DMS153 treated with DMSO at 0.1 percent for 48 hours (cell line): Measurements from ENCODE around the gene RAB33B.
"Not testable (repeated sequence)": the region's sequence is repeated elsewhere in the genome, so short reads cannot be mapped to it uniquely, and the experiment has no call there.

Experiments used
- DNase-seq: peaks from one replicate; lab custom pipeline; 2025; ENCODE audit not compliant: unreplicated experiment; lab: John Stamatoyannopoulos, UW

Gene RAB33B

GRCh38 chr4:139461022-139461628 lies 7.2 kb downstream of the RAB33B start:
- DNase-seq: no peak

- not testable (repeated sequence) for DNase-seq
These were observed 10.6 kb downstream of the RAB33B start for GRCh38 chr4:139464512-139464911.

- DNase-seq: no peak
These were observed 12.0 kb downstream of the RAB33B start for GRCh38 chr4:139465922-139466321.

DNA sequence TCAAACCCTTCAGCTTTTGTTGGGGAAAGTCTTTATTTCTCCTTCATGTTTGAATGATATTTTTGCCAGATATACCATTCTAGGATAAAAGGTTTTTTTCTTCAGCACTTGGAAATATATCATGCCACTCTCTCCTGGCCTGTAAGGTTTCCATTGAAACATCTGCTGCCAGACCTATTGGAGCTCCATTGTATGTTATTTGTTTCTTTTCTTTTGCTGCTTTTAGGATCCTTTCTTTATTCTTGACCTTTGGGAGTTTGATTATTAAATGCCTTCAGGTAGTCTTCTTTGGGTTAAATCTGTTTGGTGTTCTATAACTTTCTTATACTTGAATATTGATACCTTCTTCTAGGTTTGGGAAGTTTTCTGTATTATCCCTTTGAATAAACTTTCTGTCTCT lies 14.8 kb downstream of the RAB33B start:
- not testable (repeated sequence) for DNase-seq

DNA sequence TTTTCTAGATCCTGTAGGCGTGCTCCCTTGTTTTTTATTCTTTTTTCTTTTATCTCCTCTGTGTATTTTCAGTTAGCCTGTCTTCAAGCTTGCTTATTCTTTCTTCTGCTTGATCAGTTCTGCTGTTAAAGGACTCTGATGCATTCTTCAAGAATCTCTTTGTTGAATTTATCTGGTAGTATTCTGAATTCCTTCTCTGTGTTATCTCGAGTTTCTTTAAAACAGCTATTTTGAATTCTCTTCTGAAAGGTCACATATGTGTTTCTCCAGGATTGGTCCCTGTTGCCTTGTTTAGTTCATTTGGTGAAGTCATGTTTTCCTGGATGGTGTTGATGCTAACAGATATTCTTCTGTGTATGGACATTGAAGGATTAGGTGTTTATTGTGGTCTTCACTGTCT lies 15.3 kb downstream of the RAB33B start:
- DNase-seq: no peak

- DNase-seq: no peak
These were observed 15.9 kb downstream of the RAB33B start for GRCh38 chr4:139469869-139470268.

GRCh38 chr4:139470295-139470694 lies 16.4 kb downstream of the RAB33B start:
- DNase-seq: no peak

GRCh38 chr4:139470997-139471665 lies 17.2 kb downstream of the RAB33B start:
- no peak for DNase-seq

GRCh38 chr4:139472852-139473251 lies 18.9 kb downstream of the RAB33B start:
- no peak for DNase-seq

DNA sequence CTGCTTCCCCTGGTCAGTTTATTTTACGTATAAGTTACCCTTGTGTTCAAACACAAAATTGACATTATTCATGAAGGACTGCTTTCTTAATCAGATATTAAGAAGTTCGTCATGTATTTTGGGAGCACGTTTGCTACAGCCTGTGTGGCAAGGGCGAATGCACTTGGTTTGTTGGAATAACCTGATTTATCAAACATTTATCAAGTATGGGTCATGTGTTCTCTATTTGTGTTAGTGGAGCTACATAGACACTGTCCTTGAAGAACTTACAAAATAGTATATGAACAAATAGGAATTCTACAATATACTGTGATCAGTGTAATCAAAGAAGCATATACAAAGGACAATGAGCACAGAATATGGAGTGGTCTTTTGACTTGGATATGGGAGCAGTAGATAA lies 22.4 kb downstream of the RAB33B start:
- DNase-seq: no peak

DNA sequence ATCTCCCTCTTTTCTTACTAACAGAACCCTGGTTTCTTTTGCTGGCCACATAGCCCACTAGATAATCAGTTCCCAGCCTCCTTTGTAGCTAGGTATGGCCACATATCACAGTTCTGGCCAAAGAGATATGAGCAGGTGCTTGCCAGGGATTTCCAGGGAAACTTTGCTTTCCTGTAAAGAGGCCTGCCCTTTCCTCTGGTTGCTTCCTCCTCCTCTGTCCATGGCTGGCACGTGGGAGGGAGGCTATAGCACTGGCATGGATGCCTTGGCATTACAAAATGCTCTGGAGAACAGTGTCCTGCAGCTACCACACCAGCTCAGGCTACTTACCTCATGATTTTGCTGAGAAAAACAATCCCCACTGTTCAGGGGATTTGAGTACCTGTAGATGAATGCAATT lies 27.5 kb downstream of the RAB33B start:
- DNase-seq: no peak

- DNase-seq: no peak
These were observed 29.1 kb downstream of the RAB33B start for GRCh38 chr4:139483000-139483399.

- no peak for DNase-seq
These were observed 30.9 kb downstream of the RAB33B start for GRCh38 chr4:139484783-139485311.

DNA sequence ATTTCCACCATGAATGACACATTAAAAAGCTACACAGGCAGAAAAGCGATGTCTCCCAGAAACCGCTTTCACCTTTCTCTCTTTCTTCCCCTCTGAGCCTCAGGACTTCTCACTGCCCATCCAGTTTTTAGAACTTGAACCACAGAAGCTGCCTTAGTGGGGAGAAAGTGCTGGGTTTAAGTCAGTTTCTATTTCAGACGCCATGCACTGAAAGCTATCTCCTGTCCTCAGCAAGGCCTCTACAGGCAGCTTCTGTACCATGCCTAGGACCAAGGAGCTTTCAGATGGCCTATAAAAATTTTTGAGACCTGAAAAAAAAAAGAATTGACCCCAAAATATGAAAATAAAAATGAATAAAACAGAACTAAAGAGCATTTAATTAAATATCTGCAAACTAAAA lies 34.5 kb downstream of the RAB33B start:
- no peak for DNase-seq

DNA sequence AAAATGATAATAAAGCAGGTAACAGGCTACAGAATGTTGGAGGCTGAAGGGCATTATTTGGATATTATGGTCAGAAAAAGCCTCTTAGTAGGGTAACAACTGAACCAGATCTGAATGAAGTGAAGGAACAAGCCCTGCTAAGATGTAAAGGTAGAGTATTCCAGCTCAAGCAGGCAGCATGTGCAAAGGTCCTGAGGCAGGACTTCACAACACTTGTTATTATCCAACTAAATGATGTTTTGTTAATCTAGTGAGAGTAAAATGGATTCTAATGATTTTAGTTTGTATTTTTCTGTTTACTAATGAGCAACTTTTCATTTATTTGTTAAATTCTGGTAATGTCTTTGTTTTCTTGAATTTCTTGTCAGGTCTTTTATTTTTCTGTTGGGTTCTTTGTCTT lies 35.7 kb downstream of the RAB33B start:
- DNase-seq: no peak

DNA sequence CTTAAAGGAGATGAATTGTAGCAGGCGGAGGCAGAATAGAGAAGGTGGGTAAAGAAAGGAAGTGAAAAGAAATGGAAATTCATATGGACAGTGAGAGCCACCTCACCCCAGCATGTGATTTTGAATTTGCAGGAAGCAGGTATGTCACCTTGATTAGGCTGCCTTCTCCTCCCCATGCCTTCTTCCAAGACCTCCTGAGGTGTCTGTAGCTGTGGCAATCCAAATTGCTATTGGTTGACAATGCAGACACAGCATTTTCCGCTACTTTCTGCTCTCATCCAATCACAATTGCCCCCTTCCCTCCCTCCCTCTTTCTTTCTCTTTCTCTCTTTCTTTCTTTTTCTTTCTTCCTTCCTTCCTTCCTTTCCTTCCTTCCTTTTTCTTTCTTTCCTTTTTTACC lies 38.5 kb downstream of the RAB33B start:
- DNase-seq: no peak

GRCh38 chr4:139493176-139493575 lies 39.3 kb downstream of the RAB33B start:
- DNase-seq: no peak

DNA sequence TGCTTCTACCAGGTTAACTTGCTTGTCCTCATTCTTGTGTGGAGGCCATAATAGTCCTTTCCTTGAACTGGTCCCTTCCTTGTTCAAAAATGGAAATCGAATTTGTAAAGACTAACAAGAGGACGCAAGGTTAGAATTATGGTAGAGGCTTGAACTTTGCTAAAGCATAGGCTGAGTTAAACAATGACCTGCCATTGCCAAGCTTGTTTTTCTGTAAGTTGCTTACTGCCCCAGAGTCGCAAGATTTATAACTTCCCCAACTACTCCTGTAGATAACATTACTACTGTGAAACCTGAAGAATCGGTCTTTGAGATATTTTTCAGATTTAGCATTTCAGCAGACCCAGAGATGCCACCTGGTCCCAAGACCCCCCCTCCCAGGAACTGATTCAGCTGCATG lies 45.3 kb downstream of the RAB33B start:
- no peak for DNase-seq

- no peak for DNase-seq
These were observed 47.2 kb downstream of the RAB33B start for GRCh38 chr4:139501117-139501516.

GRCh38 chr4:139501527-139501926 lies 47.6 kb downstream of the RAB33B start:
- no peak for DNase-seq

DNA sequence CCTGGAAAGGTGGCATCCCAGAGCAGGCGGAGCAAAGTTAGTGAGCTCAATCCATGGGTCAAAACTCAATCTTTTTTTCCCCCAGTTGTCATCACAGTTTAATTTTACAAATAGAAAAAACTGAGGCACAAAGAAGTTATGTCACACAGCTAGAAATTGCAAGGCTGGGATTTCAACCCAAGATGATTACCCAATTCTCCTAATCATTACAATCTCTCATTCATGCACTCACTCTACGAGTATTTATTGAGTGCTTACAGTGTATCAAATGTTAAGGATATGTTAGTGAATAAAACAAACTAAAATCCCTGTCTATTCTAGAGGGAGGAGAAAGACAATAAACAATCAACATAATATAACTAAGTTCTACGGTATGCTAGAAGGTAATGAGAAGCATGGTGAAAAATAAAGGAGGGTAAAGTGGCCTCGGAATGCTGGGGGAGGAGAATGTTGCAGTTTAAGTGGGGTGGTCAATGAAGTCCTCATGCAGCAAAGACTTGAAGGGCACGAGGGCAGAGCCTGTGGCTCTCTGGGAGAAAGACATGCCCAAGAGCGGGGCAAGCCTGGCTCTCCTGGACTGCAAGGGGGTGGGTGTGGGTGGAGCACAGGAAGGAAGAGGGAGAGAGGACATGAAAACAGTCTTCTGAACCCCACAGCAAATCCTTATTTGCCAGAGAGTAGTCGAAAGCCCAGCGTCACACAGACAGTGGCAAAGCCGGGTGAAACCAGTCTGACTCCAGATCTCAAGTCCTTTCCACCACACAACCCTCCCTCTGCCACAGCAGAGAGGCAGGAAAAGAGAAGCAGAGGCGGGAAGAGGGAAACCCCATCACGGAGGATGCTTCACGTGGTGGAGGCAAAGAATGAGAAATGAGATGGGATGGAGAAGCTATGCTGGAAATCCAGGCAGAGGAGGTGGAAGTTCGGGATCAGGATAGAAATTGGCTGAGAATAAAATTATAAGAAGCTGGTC lies 48.3 kb downstream of the RAB33B start:
- DNase-seq: no peak
